MM.1S (cell line): ENCODE data around the gene RPS6KA4.

Source experiments
- DNase-seq: peaks from one replicate; pipeline ENCODE4 v3.0.0-alpha.2; 2015
- H2AFZ ChIP-seq: fragments of 300-600 bp; sonication (generic); 2 replicates; pipeline ENCODE4 v1.6.0; 2016; ENCODE audit warnings: antibody characterized with exemption, low read length
- H3F3A ChIP-seq: fragments of 300-600 bp; sonication (generic); 2 replicates; pipeline ENCODE4 v1.6.1; 2016; ENCODE audit warnings: mild to moderate bottlenecking, antibody characterized with exemption, low read length, moderate library complexity, mixed read lengths; ENCODE audit not compliant: insufficient read depth
- H3K27ac ChIP-seq: fragments of 300-600 bp; sonication (generic); 2 replicates; pipeline ENCODE4 v1.5.1; 2016; ENCODE audit warnings: mild to moderate bottlenecking, low read length
- H3K27me3 ChIP-seq: fragments of 300-600 bp; sonication (generic); replicated peaks from 2 replicates; pipeline ENCODE4 v1.6.0; 2016; ENCODE audit warnings: low read length; ENCODE audit not compliant: insufficient read depth
- H3K36me3 ChIP-seq: fragments of 300-600 bp; sonication (generic); replicated peaks from 2 replicates; pipeline ENCODE4 v1.6.1; 2016; ENCODE audit warnings: mild to moderate bottlenecking, low read length, mixed read lengths; ENCODE audit not compliant: insufficient read depth
- H3K4me1 ChIP-seq: fragments of 300-600 bp; sonication (generic); 2 replicates; pipeline ENCODE4 v1.6.1; 2016; ENCODE audit warnings: low read length, mixed read lengths
- H3K4me2 ChIP-seq: fragments of 300-600 bp; sonication (generic); 2 replicates; pipeline ENCODE4 v1.6.0; 2016; ENCODE audit warnings: low read depth, low read length
- H3K4me3 ChIP-seq: fragments of 300-600 bp; sonication (generic); 2 replicates; pipeline ENCODE4 v1.5.1; 2016; ENCODE audit warnings: low read length, mixed read lengths
- H3K79me2 ChIP-seq: fragments of 300-600 bp; sonication (generic); 2 replicates; pipeline ENCODE4 v1.6.1; 2016; ENCODE audit warnings: mixed run types, low read length, mixed read lengths
- H3K9ac ChIP-seq: fragments of 300-600 bp; sonication (generic); 2 replicates; pipeline ENCODE4 v1.6.1; 2016; ENCODE audit warnings: low read length, mixed read lengths
- H3K9me2 ChIP-seq: fragments of 300-600 bp; sonication (generic); replicated peaks from 2 replicates; pipeline ENCODE4 v1.6.1; 2016; ENCODE audit warnings: mild to moderate bottlenecking, low read length, mixed read lengths; ENCODE audit not compliant: insufficient read depth
- H3K9me3 ChIP-seq: fragments of 300-600 bp; sonication (generic); replicated peaks from 2 replicates; pipeline ENCODE4 v1.6.1; 2016; ENCODE audit warnings: mild to moderate bottlenecking, low read length, mixed read lengths; ENCODE audit not compliant: insufficient read depth
- H4K20me1 ChIP-seq: fragments of 300-600 bp; sonication (generic); 2 replicates; pipeline ENCODE4 v1.6.1; 2016; ENCODE audit warnings: mild to moderate bottlenecking, low read length, moderate library complexity, mixed read lengths; ENCODE audit not compliant: insufficient read depth
- EZH2 ChIP-seq: fragments of 300-600 bp; sonication (generic); optimal IDR thresholded peaks from 2 replicates; pipeline ENCODE3; 2017; ENCODE audit warnings: low read depth, mild to moderate bottlenecking, antibody characterized with exemption, low read length, mixed read lengths
- EZH2phosphoT487 ChIP-seq: fragments of 300-600 bp; sonication (generic); IDR thresholded peaks from 2 replicates; pipeline ENCODE4 v1.6.1; 2018; ENCODE audit warnings: antibody characterized with exemption, low read length
- TF ChIP-seq, protein P1 (sequence below): fragments of 300-600 bp; sonication (generic); IDR thresholded peaks from 2 replicates; pipeline ENCODE4 v1.5.1; 2016; ENCODE audit warnings: antibody characterized with exemption, low read length, mixed read lengths

RPS6KA4 gene

DNA sequence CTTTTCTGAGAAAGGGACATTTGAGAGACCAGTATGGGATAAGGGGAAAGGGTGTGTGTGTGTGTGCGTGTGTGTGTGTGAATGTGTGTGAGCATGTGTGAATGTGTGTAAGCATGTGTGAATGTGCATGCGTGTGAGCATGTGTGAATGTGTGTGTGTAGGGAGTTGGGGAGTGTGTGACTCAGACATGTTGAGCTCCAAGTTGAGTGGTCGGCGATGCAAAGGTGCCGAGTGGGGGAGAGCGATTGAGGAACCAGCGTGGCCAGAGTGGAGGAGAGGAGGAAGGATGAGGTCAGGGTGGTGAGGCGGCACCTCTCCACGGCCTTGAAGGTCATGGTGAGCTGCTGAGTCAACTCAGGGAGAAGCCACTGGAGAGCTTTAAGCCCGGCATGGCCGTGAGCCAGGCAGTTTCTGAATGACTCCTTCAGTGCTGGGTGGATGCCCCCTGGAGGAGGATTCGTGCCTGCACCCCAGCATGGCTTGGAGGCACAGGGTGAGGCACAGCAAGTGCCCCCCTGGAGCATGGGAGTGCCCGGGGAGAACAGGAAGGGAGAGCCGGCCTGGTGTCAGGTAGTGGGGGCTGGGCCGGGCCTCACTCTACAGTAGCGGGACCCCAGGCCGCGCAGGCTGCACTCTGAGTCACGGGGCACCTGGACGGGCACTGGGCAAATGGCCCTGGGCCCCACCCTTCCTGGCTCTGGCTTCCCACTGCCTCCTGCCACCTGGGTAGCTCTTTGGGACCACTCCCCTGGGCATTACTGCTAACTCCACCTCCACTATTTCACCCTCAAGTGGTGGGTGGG, 27.2 kb upstream of the RPS6KA4 start:
- peak; percentile 56 for DNase-seq
- no peaks in the 10 kb centered on the region for H3K9me2 ChIP-seq
- H3F3A ChIP-seq = no peaks in the 10 kb centered on the region
- no peak overlapping the region for H3K27ac ChIP-seq
- 0 out of 2 replicates have a peak, but pooled peaks cover 3% of the 10 kb centered on the region for H3K27me3 ChIP-seq
- no peaks in the 10 kb centered on the region for H3K9me3 ChIP-seq
- no peak overlapping the region for H3K9ac ChIP-seq
- no peaks in the 10 kb centered on the region for H4K20me1 ChIP-seq
- H2AFZ ChIP-seq = peak overlapping the region; percentile 51; the same call in 1 of the 2 replicates
- no peaks in the 10 kb centered on the region for H3K79me2 ChIP-seq
- H3K36me3 ChIP-seq = no peaks in the 10 kb centered on the region
- H3K4me1 ChIP-seq = peaks cover 4% of the 10 kb centered on the region; the same call in 1 of the 2 replicates
- no peak overlapping the region for H3K4me3 ChIP-seq
- no peak for TF ChIP-seq EZH2phosphoT487
- TF ChIP-seq, protein P1, sequence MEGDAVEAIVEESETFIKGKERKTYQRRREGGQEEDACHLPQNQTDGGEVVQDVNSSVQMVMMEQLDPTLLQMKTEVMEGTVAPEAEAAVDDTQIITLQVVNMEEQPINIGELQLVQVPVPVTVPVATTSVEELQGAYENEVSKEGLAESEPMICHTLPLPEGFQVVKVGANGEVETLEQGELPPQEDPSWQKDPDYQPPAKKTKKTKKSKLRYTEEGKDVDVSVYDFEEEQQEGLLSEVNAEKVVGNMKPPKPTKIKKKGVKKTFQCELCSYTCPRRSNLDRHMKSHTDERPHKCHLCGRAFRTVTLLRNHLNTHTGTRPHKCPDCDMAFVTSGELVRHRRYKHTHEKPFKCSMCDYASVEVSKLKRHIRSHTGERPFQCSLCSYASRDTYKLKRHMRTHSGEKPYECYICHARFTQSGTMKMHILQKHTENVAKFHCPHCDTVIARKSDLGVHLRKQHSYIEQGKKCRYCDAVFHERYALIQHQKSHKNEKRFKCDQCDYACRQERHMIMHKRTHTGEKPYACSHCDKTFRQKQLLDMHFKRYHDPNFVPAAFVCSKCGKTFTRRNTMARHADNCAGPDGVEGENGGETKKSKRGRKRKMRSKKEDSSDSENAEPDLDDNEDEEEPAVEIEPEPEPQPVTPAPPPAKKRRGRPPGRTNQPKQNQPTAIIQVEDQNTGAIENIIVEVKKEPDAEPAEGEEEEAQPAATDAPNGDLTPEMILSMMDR = peak; percentile 50
- H3K4me2 ChIP-seq = no peak overlapping the region

DNA sequence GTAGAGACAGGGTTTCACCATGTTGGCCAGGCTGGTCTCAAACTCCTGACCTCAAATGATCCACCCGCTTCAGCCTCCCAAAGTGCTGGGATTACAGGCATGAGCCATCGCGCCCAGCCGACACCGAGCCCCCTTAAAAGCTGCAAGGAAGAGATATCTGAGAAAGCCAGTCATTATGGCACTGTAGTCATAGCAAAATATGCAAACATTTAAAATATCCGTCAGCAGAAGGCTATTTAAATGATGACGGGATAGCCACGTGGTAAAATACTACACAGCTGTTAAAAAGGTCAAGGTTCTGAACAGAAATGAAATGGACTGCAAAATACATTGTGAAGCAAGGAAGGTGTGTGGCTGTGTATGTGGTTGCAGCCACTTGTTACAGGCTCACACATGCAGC, 25.4 kb upstream of the RPS6KA4 start:
- Histone ChIP-seq H4K20me1 (no peaks in the 10 kb centered on the region), H3F3A (no peaks in the 10 kb centered on the region), H3K27ac (no peak overlapping the region), H3K4me1 (peaks cover 4% of the 10 kb centered on the region; the same call in 1 of the 2 replicates), H3K79me2 (no peaks in the 10 kb centered on the region), H3K4me2 (no peak overlapping the region), H3K36me3 (no peaks in the 10 kb centered on the region), H2AFZ (no peak overlapping the region), H3K4me3 (no peak overlapping the region), H3K9me2 (no peaks in the 10 kb centered on the region), H3K27me3 (no peaks in the 10 kb centered on the region), H3K9ac (no peak overlapping the region), H3K9me3 (no peaks in the 10 kb centered on the region)
- no peak for DNase-seq
- no peak for TF ChIP-seq EZH2
- TF ChIP-seq, protein P1 = no peak
- TF ChIP-seq EZH2phosphoT487 = no peak

DNA sequence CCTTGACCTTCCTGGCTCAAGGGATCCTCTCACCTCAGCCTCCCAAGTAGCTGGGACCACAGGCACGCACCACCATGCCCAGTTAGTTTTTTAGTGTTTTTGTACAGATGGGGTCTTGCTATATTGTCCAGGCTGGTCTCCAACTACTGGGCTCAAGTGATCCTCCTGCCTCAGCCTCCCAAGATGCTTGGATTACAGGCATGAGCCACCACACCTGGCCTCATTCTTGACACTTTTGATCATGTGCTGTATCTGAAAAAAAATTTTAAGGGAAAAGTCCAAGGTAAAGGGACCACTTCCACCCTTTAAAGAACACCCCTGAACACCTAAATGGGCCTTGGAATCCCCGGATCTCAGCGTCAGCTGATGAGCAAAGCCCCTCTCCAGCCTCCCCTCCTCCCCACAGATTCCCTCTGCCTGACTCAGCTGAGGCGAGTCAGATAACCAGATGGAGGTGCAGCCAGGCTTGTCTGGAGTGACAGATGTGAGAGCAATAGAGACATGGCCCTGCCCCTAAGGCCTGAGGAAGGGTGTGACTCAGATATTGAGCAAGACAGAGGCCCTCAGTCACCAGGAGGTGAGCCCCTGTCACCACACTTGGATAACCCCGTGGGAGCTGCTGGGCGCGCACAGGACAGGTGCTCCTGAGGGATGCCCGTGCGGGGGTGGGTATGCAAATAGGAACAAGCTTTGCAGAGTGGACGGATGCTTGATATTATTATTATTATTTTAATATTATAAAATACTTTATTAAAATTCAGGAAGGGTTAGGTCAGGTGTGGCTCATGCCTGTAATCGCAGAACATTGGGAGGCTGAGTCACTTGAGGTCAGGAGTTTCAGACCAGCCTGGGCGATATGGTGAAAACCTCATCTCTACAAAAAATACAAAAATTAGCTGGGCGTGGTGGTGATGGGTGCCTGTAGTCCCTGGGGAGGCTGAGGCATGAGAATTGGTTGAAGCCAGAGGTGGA, 23.9 kb upstream of the RPS6KA4 start:
- no peak overlapping the region for H3K4me2 ChIP-seq
- no peaks in the 10 kb centered on the region for H4K20me1 ChIP-seq
- no peak overlapping the region for H3K4me3 ChIP-seq
- DNase-seq = no peak
- no peak overlapping the region for H3K9ac ChIP-seq
- H3K27ac ChIP-seq = no peak overlapping the region
- H3K79me2 ChIP-seq = peaks cover 8% of the 10 kb centered on the region
- TF ChIP-seq EZH2 = no peak
- TF ChIP-seq, protein P1 = no peak
- TF ChIP-seq EZH2phosphoT487 = no peak
- no peaks in the 10 kb centered on the region for H3K36me3 ChIP-seq
- no peaks in the 10 kb centered on the region for H3K9me2 ChIP-seq
- no peak overlapping the region for H2AFZ ChIP-seq
- no peaks in the 10 kb centered on the region for H3K27me3 ChIP-seq
- H3F3A ChIP-seq = peaks cover 7% of the 10 kb centered on the region; the same call in 1 of the 2 replicates
- no peaks in the 10 kb centered on the region for H3K9me3 ChIP-seq
- peaks cover 4% of the 10 kb centered on the region; the same call in 1 of the 2 replicates for H3K4me1 ChIP-seq
